Prostate gland (tissue), 2 donors: ENCODE measurements around the gene TBC1D30. TPM values are rescaled to one million over a fixed set of nuclear protein-coding genes. Genes with fewer than 3 reads are reported as not detected.

Experiments used
- DNase-seq: peaks from one replicate; pipeline ENCODE4 v3.0.0-alpha.2; 2019; ENCODE audit warnings: low spot score
- H3K27ac ChIP-seq, 2 donors: fragments of 200-600 bp; sonication (generic); 2 replicates each; pipeline ENCODE4 v1.5.1; 2017 to 2019
- H3K27me3 ChIP-seq: fragments of 200-600 bp; sonication (generic); replicated peaks from 2 replicates; pipeline ENCODE4 v1.5.1; 2019; ENCODE audit not compliant: insufficient read depth
- H3K36me3 ChIP-seq, 2 donors: fragments of 200-600 bp; sonication (generic); 1 replicate in 1 of 2; 2 replicates in 1 of 2; pipeline versions ENCODE4 v1.5.1 to v1.8.1; 2017 to 2019
- H3K4me1 ChIP-seq: fragments of 200-600 bp; sonication (generic); replicated peaks from 2 replicates; pipeline ENCODE4 v1.5.1; 2019
- H3K4me3 ChIP-seq, 2 donors: fragments of 200-600 bp; sonication (generic); 2 replicates each; pipeline ENCODE4 v1.5.1; 2017 to 2019
- H3K9me3 ChIP-seq: fragments of 200-600 bp; sonication (generic); 2 replicates; pipeline ENCODE4 v1.5.1; 2017
- POLR2A ChIP-seq: fragments of 450-650 bp; IDR thresholded peaks from one replicate; pipeline ENCODE4 v1.6.1; 2016; ENCODE audit warnings: antibody characterized with exemption, mild to moderate bottlenecking
- POLR2AphosphoS5 ChIP-seq: sonication (generic); formaldehyde crosslinking; IDR thresholded peaks from one replicate; pipeline ENCODE4 v1.6.1; 2017; ENCODE audit warnings: antibody characterized with exemption
- WGBS: methylation state at CpG from one replicate; pipeline ENCODE4 v1.1.5; 2018; 5-methylcytosine and 5-hydroxymethylcytosine counted together
- intact Hi-C: fragments of 100-400 bp; cut with DNase I; formaldehyde crosslinking; loops from one replicate; pipeline ENCODE4 v1.14.2; 2022
- total RNA-seq, 2 donors: library from RNA; depleted of rRNA; stranded (reverse); fragments of >200 nt; gene quantifications; one replicate each; pipeline ENCODE4 v1.1.0, GENCODE V29; 2016
- TF ChIP-seq, protein P1 (sequence below), 4 experiments: fragments of 200-600 bp in 2 of 4; fragments of 450-650 bp in 2 of 4; sonication (generic) in 2 of 4; IDR thresholded peaks; 1 replicate in 3 of 4; 2 replicates in 1 of 4; pipeline ENCODE4 v1.5.1; 2016 to 2019; ENCODE audit warnings: antibody characterized with exemption in 4 of 4, mild to moderate bottlenecking in 2 of 4, moderate library complexity in 2 of 4

TBC1D30 gene
- total RNA-seq, 2 donors from 2014 or later: 17.2 to 19.2 TPM

DNA sequence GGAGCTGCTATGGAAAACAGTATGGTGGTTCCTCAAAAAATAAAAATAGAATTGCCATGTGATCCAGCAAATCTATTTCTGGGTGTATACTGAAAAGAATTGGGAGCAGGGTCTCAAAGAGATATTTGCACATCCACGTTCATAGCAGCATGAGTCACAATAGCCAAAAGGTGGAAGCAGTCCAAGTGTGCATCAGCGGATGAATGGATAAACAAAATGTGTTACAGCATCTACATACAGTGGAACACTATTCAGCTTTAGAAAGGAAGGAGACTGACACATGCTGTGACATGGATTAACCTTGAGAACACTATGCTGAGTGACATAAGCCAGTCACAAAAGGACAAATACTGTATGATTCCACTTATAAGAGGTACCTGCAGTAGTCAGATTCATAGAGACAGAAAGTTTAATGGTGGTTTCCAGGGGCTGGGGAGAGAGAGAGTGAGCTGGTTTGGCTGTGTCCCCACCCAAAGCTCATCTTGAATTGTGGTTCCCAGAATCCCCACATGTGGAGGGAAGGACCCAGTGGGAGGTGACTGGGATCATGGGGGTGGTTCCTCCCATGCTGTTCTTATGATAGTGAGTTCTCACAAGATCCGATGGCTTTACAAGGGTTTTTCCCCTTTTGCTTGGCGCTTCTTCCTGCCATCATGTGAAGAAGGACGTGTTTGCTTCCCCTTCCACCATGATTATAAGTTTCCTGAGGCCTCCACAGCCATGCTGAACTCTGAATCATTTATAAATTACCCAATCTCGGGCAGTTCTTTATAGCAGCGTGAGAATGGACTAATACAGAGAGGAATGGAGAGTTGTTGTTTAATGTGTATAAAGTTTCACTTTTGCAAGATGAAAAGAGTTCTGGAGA is 17.6 kb upstream of the TBC1D30 start:
- no peaks in the 10 kb centered on the region for H3K36me3 ChIP-seq
- no peak overlapping the region for H3K27ac ChIP-seq
- no peaks in the 10 kb centered on the region for H3K4me1 ChIP-seq
- no peak overlapping the region for H3K4me3 ChIP-seq
- TF ChIP-seq, protein P1, sequence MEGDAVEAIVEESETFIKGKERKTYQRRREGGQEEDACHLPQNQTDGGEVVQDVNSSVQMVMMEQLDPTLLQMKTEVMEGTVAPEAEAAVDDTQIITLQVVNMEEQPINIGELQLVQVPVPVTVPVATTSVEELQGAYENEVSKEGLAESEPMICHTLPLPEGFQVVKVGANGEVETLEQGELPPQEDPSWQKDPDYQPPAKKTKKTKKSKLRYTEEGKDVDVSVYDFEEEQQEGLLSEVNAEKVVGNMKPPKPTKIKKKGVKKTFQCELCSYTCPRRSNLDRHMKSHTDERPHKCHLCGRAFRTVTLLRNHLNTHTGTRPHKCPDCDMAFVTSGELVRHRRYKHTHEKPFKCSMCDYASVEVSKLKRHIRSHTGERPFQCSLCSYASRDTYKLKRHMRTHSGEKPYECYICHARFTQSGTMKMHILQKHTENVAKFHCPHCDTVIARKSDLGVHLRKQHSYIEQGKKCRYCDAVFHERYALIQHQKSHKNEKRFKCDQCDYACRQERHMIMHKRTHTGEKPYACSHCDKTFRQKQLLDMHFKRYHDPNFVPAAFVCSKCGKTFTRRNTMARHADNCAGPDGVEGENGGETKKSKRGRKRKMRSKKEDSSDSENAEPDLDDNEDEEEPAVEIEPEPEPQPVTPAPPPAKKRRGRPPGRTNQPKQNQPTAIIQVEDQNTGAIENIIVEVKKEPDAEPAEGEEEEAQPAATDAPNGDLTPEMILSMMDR (IDR thresholded peaks at IDR 0.05): no peak
- TF ChIP-seq POLR2AphosphoS5 (no peak), POLR2A (no peak)
- DNase-seq: no peak
- no peaks in the 10 kb centered on the region for H3K9me3 ChIP-seq
- intact Hi-C loops: no loop called here
- no peaks in the 10 kb centered on the region for H3K27me3 ChIP-seq
- WGBS: 74% methylated on average over 7 of the region's 7 CpGs

DNA sequence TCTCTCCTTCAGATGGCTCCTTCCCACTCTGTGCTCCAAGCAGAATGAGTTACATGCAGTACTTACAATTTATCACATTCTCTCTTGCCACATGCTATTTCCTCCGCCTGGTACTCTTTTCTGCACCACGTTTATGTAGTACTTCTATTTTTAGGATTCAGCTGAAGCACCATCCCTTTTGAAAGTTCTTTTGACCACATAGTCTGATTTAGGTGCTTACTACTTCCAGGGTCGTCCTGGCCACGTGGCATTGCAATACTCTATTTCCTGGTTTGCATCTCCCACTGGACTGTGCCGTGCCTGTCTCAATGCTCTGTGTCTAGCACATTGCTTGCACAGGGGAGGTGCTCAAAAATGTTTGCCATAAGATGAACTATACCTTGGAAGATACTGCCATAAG is 16.3 kb upstream of the TBC1D30 start:
- H3K9me3 ChIP-seq: no peaks in the 10 kb centered on the region
- no peaks in the 10 kb centered on the region for H3K27me3 ChIP-seq
- H3K4me3 ChIP-seq: no peak overlapping the region
- WGBS: 53% methylated on average over 5 of the region's 5 CpGs
- no peaks in the 10 kb centered on the region for H3K36me3 ChIP-seq
- no peak for DNase-seq
- H3K27ac ChIP-seq: no peak overlapping the region
- no peaks in the 10 kb centered on the region for H3K4me1 ChIP-seq
- intact Hi-C loops: no loop called here
- TF ChIP-seq, protein P1 (IDR thresholded peaks at IDR 0.05): no peak
- TF ChIP-seq POLR2AphosphoS5: no peak
- TF ChIP-seq POLR2A: no peak

DNA sequence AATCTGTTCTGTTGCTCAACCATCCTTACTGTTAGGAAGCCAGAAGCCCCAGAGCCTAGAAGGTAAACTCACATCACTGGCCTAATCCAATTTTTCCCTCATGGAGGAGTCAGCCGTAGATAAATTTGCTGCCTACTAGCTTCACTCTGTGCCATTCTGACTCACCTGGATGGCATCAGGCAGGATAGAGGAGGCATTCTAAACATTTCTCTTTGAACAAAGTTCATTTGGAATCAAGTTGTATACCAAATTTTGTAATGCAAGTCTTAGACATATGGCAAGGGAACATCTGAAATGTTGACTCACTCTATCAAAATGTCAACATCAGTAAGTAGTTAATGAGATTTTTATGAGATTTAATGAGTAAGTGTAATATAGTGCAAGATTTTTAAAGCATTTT is 13.6 kb upstream of the TBC1D30 start:
- Histone ChIP-seq H3K27me3 (no peaks in the 10 kb centered on the region), H3K4me1 (no peaks in the 10 kb centered on the region), H3K27ac (no peak overlapping the region), H3K9me3 (no peaks in the 10 kb centered on the region), H3K4me3 (no peak overlapping the region), H3K36me3 (no peaks in the 10 kb centered on the region)
- DNase-seq: no peak
- WGBS: 71% methylated on average over 1 of the region's 1 CpG
- intact Hi-C loops: no loop called here
- no peak for TF ChIP-seq POLR2AphosphoS5
- no peak for TF ChIP-seq POLR2A
- TF ChIP-seq, protein P1 (IDR thresholded peaks at IDR 0.05): no peak

DNA sequence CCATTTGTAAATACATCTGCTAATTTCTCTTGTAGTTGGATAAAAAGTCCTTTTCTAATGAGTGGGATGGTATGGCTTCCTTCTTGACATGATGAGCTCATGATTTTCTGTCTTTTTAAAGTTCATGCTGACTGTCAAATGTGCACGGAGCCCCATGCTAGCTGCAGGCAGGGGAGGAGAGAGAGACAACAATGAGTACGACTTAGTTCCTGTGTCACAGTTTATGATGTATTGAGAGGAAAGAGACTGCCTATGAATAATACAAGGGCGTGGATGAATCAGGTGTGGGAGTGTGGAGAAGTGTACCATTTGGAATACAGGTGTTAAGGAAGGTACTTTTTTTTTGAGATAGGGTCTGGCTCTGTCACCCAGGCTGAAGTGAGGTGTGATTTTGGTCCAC is 10.7 kb upstream of the TBC1D30 start:
- Histone ChIP-seq H3K9me3 (no peaks in the 10 kb centered on the region), H3K4me1 (no peaks in the 10 kb centered on the region), H3K27me3 (no peaks in the 10 kb centered on the region), H3K36me3 (no peaks in the 10 kb centered on the region), H3K27ac (no peak overlapping the region), H3K4me3 (no peak overlapping the region)
- TF ChIP-seq, protein P1 (IDR thresholded peaks at IDR 0.05): no peak
- TF ChIP-seq POLR2AphosphoS5 (no peak), POLR2A (no peak)
- no peak for DNase-seq
- 62% methylated on average over 3 of the region's 3 CpGs for WGBS
- intact Hi-C loops: no loop called here

DNA sequence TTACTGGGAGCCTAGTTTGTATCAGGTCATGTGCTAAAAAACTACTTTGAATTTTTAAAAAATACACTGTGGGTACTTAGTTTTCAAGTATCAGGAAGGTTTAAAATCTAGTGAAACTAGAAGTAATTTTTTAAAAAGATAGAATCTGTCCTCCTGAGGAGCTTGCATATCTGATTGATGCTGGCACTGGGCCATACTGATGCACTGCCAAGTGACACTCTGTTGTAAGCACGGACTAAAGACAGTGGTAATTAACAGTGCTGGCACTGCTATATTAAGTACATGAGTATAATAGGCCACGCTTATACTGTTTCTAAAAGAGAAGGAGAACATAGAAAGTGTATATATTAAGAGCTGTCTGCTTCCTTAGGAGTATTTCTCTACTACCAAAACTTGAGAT is 10.0 kb upstream of the TBC1D30 start:
- DNase-seq: no peak
- Histone ChIP-seq H3K36me3 (no peaks in the 10 kb centered on the region), H3K4me1 (no peaks in the 10 kb centered on the region), H3K9me3 (no peaks in the 10 kb centered on the region), H3K27ac (no peak overlapping the region), H3K27me3 (no peaks in the 10 kb centered on the region), H3K4me3 (no peak overlapping the region)
- intact Hi-C loops: no loop called here
- no peak for TF ChIP-seq POLR2AphosphoS5
- TF ChIP-seq, protein P1 (IDR thresholded peaks at IDR 0.05): no peak
- no peak for TF ChIP-seq POLR2A
- WGBS: 56% methylated on average over 2 of the region's 2 CpGs
